ENCODE data around the gene TNFRSF25.
"Not testable (repeated sequence)": the region's sequence is repeated elsewhere in the genome, so short reads cannot be mapped to it uniquely, and the experiment has no call there.

TNFRSF25 gene

DNA sequence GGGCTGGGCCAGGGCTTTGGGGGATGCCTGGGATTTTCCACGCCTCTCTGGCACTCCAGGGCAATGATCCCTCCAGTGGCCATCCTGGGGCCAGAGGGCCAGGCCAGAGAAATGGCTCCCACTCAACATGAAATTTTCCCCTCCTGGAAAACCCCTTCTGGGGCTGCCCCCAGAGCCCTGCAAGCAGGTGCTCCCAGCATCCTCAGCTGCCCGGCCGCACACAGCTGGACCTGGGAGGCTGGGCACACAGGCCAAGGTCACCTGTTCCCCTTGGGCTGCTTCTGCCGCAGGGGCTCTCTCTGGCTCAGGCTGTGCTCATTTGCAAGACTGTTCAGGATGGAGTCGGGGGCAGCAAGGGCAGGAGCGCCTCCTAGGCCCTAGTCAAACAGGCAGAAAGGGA is 37.5 kb downstream of the TNFRSF25 start:
- not testable (repeated sequence) for H4K5ac ChIP-seq (ENCODE audit: low read length); H2BK120ac ChIP-seq (ENCODE audit: low read depth, low read length); H3K79me1 ChIP-seq (ENCODE audit: low read length); H3K4ac ChIP-seq (ENCODE audit: low read depth, low read length); H3K23ac ChIP-seq (ENCODE audit: low read length); H3K9ac ChIP-seq (ENCODE audit: low read length); H2BK15ac ChIP-seq (replicated peaks; ENCODE audit: low read depth); H3K18ac ChIP-seq (ENCODE audit: low read length); H2AK5ac ChIP-seq (ENCODE audit: low read length); H3K4me3 ChIP-seq (ENCODE audit: low read length); H2BK5ac ChIP-seq (ENCODE audit: low read length); H3K4me1 ChIP-seq (ENCODE audit: control insufficient read depth, low read depth, low read length); H3K79me2 ChIP-seq (ENCODE audit: control insufficient read depth, insufficient read depth, low read length); DNase-seq; H3K36me3 ChIP-seq (ENCODE audit: control insufficient read depth, insufficient read depth, low read length); H3K4me2 ChIP-seq (ENCODE audit: low read length); H4K8ac ChIP-seq (ENCODE audit: low read depth, low read length); H3K27ac ChIP-seq (ENCODE audit: low read depth, low read length); H3K56ac ChIP-seq (ENCODE audit: low read length)
- no CpG with 5 or more reads among the region's 6 CpGs for WGBS (ENCODE audit: extremely low coverage, insufficient coverage, low lambda C conversion rate)
- H3K27me3 ChIP-seq (ENCODE audit: insufficient read depth, low read length, poor library complexity) = peaks cover 20% of the 10 kb centered on the region

DNA sequence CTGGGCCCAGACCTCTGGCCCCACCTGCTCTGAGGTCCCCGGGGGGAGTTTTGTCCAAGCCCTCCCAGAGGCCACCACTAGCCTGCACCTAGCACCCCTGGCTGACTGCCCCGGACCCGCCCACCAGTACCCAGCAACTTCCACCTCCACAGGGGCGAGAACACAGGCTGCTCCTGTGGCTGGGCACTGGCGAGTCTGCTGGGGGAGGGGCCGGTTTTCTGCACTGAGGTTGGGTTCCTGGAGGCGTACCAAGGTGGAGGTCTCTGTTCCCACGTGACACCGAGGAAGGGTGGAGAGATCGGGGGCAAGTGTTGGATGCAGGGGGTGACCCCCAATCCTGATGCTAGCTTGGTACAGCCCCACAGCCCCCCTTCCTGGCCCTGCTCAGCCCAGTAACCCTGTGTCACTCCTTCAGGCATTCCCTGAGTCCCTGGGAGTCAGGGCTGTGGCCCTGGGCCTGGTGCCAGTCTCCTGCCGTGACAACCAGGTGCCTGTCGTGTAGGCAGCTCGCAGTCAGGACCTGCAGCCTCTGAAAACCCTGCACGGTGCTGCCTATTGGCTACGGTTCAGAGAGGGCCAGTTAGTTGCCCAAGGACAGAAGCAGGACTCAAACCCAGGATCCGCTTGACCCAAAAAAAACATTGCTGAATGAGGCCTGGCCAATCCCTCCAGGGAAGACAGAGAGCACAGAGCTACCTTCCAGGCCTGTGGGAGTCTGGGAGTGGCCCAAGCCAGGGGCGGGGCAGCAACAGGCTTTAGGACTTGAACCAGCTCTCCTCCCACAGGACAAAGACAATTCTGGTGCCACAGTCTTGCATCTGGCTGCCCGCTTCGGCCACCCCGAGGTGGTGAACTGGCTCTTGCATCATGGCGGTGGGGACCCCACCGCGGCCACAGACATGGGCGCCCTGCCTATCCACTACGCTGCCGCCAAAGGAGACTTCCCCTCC is 38.3 kb downstream of the TNFRSF25 start:
- Histone ChIP-seq H3K18ac (ENCODE audit: low read length) (no peak overlapping the region), H3K4me3 (ENCODE audit: low read length) (no peak overlapping the region), H2BK15ac (replicated peaks; ENCODE audit: low read depth) (no peak overlapping the region), H3K4me2 (ENCODE audit: low read length) (no peak overlapping the region), H2BK5ac (ENCODE audit: low read length) (no peak overlapping the region), H3K79me2 (ENCODE audit: control insufficient read depth, insufficient read depth, low read length) (no peaks in the 10 kb centered on the region), H3K79me1 (ENCODE audit: low read length) (no peaks in the 10 kb centered on the region), H2AK5ac (ENCODE audit: low read length) (no peak overlapping the region), H3K36me3 (ENCODE audit: control insufficient read depth, insufficient read depth, low read length) (no peaks in the 10 kb centered on the region), H4K5ac (ENCODE audit: low read length) (no peak overlapping the region), H4K8ac (ENCODE audit: low read depth, low read length) (no peak overlapping the region), H3K23ac (ENCODE audit: low read length) (no peak overlapping the region), H3K9ac (ENCODE audit: low read length) (no peak overlapping the region), H3K4me1 (ENCODE audit: control insufficient read depth, low read depth, low read length) (no peaks in the 10 kb centered on the region), H3K27me3 (ENCODE audit: insufficient read depth, low read length, poor library complexity) (peaks cover 22% of the 10 kb centered on the region), H3K27ac (ENCODE audit: low read depth, low read length) (no peak overlapping the region), H2BK120ac (ENCODE audit: low read depth, low read length) (no peak overlapping the region), H3K4ac (ENCODE audit: low read depth, low read length) (no peak overlapping the region), H3K56ac (ENCODE audit: low read length) (no peak overlapping the region)
- no CpG with 5 or more reads among the region's 26 CpGs for WGBS (ENCODE audit: extremely low coverage, insufficient coverage, low lambda C conversion rate)
- DNase-seq = no peak

DNA sequence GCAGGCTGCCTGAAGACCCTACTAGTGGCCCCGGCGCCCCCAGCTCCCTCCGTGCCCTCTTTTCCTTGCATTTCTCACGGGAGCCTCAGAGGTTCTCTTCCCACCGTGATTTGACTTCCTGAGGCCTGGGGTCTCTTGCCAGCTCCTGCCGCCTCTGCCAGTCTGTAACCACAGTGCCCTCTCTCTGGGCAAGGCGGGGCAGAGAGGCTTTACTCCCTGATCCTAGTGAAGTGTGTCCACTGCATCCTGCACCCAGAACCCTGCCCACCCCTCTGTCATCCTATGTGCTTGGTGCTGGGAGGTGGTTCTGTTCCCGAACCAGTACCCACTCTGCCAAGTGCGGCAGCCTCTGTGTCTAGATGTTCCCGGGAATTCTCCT is 39.0 kb downstream of the TNFRSF25 start:
- H3K4me2 ChIP-seq (ENCODE audit: low read length) = no peak overlapping the region
- DNase-seq = no peak
- H2BK15ac ChIP-seq (replicated peaks; ENCODE audit: low read depth) = no peak overlapping the region
- no peaks in the 10 kb centered on the region for H3K79me2 ChIP-seq (ENCODE audit: control insufficient read depth, insufficient read depth, low read length)
- H4K5ac ChIP-seq (ENCODE audit: low read length) = no peak overlapping the region
- H2AK5ac ChIP-seq (ENCODE audit: low read length) = no peak overlapping the region
- no peak overlapping the region for H3K23ac ChIP-seq (ENCODE audit: low read length)
- no CpG with 5 or more reads among the region's 10 CpGs for WGBS (ENCODE audit: extremely low coverage, insufficient coverage, low lambda C conversion rate)
- peaks cover 23% of the 10 kb centered on the region for H3K27me3 ChIP-seq (ENCODE audit: insufficient read depth, low read length, poor library complexity)
- no peak overlapping the region for H3K27ac ChIP-seq (ENCODE audit: low read depth, low read length)
- no peaks in the 10 kb centered on the region for H3K4me1 ChIP-seq (ENCODE audit: control insufficient read depth, low read depth, low read length)
- H4K8ac ChIP-seq (ENCODE audit: low read depth, low read length) = no peak overlapping the region
- H3K9ac ChIP-seq (ENCODE audit: low read length) = no peak overlapping the region
- no peak overlapping the region for H3K4ac ChIP-seq (ENCODE audit: low read depth, low read length)
- no peak overlapping the region for H3K56ac ChIP-seq (ENCODE audit: low read length)
- H3K4me3 ChIP-seq (ENCODE audit: low read length) = no peak overlapping the region
- no peak overlapping the region for H3K18ac ChIP-seq (ENCODE audit: low read length)
- no peaks in the 10 kb centered on the region for H3K36me3 ChIP-seq (ENCODE audit: control insufficient read depth, insufficient read depth, low read length)
- H3K79me1 ChIP-seq (ENCODE audit: low read length) = no peaks in the 10 kb centered on the region
- H2BK5ac ChIP-seq (ENCODE audit: low read length) = no peak overlapping the region
- H2BK120ac ChIP-seq (ENCODE audit: low read depth, low read length) = no peak overlapping the region

DNA sequence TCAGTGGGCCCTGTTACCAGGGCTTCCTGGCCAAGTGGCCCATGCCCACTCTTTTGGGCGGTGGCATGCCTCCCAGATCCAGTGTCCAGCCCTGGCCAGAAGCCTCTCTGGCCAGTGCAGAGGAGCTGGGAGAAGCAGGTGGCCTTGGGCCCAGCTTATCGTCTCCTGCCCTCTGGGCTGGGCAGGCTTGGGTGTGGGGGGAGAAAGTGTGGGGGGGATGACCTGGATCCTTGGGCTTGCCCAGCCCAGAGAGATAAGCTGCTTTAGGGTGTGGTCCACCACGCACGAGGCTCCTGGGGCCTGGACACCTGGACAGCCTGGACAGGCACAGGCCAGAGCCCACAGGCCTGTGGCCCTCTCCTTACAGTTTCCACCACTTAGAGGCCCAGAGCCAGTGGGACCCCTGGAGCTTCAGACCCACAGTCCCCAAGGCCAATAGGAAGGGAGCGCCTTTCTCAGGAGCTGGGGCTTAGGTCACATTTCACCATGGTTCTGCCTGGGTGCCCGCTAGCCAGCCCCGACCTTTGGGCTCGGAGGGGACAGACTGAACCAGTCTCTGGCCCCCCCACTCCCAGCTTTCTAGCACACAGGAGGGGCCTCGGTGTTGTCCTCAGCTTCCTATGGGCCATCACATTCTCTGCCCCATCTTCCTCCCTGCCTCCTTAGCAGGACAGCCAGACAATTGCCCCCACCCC is 39.5 kb downstream of the TNFRSF25 start:
- no CpG with 5 or more reads among the region's 9 CpGs for WGBS (ENCODE audit: extremely low coverage, insufficient coverage, low lambda C conversion rate)

DNA sequence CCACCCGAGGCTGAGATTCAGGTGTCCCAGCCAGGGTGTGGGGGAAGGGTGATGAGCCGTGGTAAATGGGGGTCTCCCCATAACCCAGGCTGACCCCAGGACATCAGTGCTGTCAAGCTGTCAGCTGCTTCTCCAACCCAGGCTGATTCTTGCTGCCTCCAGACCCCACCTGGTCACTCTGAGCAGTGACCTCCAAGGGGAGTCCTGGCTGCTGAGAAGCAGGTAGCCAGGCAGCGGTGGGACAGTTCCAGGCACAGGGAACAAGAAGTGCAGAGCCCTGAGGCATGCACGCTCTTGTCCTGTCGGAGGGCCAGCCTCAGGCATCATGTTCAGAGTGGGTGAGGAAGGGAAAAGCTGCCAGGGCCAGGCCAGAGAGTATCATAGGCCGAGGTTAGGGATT is 40.3 kb downstream of the TNFRSF25 start:
- peaks cover 35% of the 10 kb centered on the region for H3K27me3 ChIP-seq (ENCODE audit: insufficient read depth, low read length, poor library complexity)
- H2BK120ac ChIP-seq (ENCODE audit: low read depth, low read length) = no peak overlapping the region
- H3K56ac ChIP-seq (ENCODE audit: low read length) = no peak overlapping the region
- H2BK15ac ChIP-seq (replicated peaks; ENCODE audit: low read depth) = no peak overlapping the region
- no peaks in the 10 kb centered on the region for H3K36me3 ChIP-seq (ENCODE audit: control insufficient read depth, insufficient read depth, low read length)
- no peaks in the 10 kb centered on the region for H3K79me2 ChIP-seq (ENCODE audit: control insufficient read depth, insufficient read depth, low read length)
- H3K4me1 ChIP-seq (ENCODE audit: control insufficient read depth, low read depth, low read length) = no peaks in the 10 kb centered on the region
- no peak overlapping the region for H3K4me3 ChIP-seq (ENCODE audit: low read length)
- H4K5ac ChIP-seq (ENCODE audit: low read length) = no peak overlapping the region
- WGBS (ENCODE audit: extremely low coverage, insufficient coverage, low lambda C conversion rate) = no CpG with 5 or more reads among the region's 6 CpGs
- no peak overlapping the region for H2BK5ac ChIP-seq (ENCODE audit: low read length)
- H3K27ac ChIP-seq (ENCODE audit: low read depth, low read length) = no peak overlapping the region
- H4K8ac ChIP-seq (ENCODE audit: low read depth, low read length) = no peak overlapping the region
- H2AK5ac ChIP-seq (ENCODE audit: low read length) = no peak overlapping the region
- H3K9ac ChIP-seq (ENCODE audit: low read length) = no peak overlapping the region
- no peak overlapping the region for H3K4me2 ChIP-seq (ENCODE audit: low read length)
- DNase-seq = no peak
- no peak overlapping the region for H3K18ac ChIP-seq (ENCODE audit: low read length)
- no peak overlapping the region for H3K4ac ChIP-seq (ENCODE audit: low read depth, low read length)
- H3K79me1 ChIP-seq (ENCODE audit: low read length) = no peaks in the 10 kb centered on the region
- no peak overlapping the region for H3K23ac ChIP-seq (ENCODE audit: low read length)

More for the DNA sequence above, 39.5 kb downstream of the TNFRSF25 start:
- Histone ChIP-seq H3K79me2 (ENCODE audit: control insufficient read depth, insufficient read depth, low read length) (no peaks in the 10 kb centered on the region), H3K18ac (ENCODE audit: low read length) (no peak overlapping the region), H3K4me1 (ENCODE audit: control insufficient read depth, low read depth, low read length) (no peaks in the 10 kb centered on the region), H3K23ac (ENCODE audit: low read length) (no peak overlapping the region), H3K36me3 (ENCODE audit: control insufficient read depth, insufficient read depth, low read length) (no peaks in the 10 kb centered on the region), H3K4me3 (ENCODE audit: low read length) (no peak overlapping the region), H2BK120ac (ENCODE audit: low read depth, low read length) (no peak overlapping the region), H3K9ac (ENCODE audit: low read length) (no peak overlapping the region), H2BK5ac (ENCODE audit: low read length) (no peak overlapping the region), H2BK15ac (replicated peaks; ENCODE audit: low read depth) (no peak overlapping the region), H3K4ac (ENCODE audit: low read depth, low read length) (no peak overlapping the region), H2AK5ac (ENCODE audit: low read length) (no peak overlapping the region), H3K79me1 (ENCODE audit: low read length) (no peaks in the 10 kb centered on the region), H3K27ac (ENCODE audit: low read depth, low read length) (no peak overlapping the region), H4K8ac (ENCODE audit: low read depth, low read length) (no peak overlapping the region), H3K4me2 (ENCODE audit: low read length) (no peak overlapping the region), H3K56ac (ENCODE audit: low read length) (no peak overlapping the region), H4K5ac (ENCODE audit: low read length) (no peak overlapping the region), H3K27me3 (ENCODE audit: insufficient read depth, low read length, poor library complexity) (peaks cover 27% of the 10 kb centered on the region)
- no peak for DNase-seq

Measured in mesendoderm (in vitro differentiated cells).